Spleen (tissue), 7 donors: ENCODE data around the gene EDEM3.
A peak's percentile ranks its signal among the peaks of the same experiment; 100 is the strongest.

Source experiments
- POLR2A ChIP-seq, 3 donors: fragments of 450-650 bp; IDR thresholded peaks; one replicate each; pipeline ENCODE4 v1.5.1; 2017; ENCODE audit warnings: antibody characterized with exemption in 3 of 3, mild to moderate bottlenecking in 1 of 3
- TF ChIP-seq, protein P1 (sequence below), 11 experiments: fragments of 200-600 bp in 7 of 11; fragments of 450-650 bp in 4 of 11; sonication (generic) in 4 of 11; IDR thresholded peaks in 8 of 11; conservative IDR thresholded peaks in 3 of 11; 1 replicate in 7 of 11; 2 replicates in 4 of 11; pipeline versions ENCODE4 v1.4.0 to v1.8.0; 2016 to 2021; ENCODE audit warnings: antibody characterized with exemption in 11 of 11, inconsistent platforms in 4 of 11, mild to moderate bottlenecking in 1 of 11
- donor health status: DM: no; HTN: no; CAD: no; lungs with moderate emphysema.
- donor health status: DM: no; HTN: no; CAD: no.
- donor health status: DM: no; HTN: no; CAD: no.

GRCh38 chr1:184664042-184664660 lies 90.5 kb downstream of the EDEM3 start:
- no peak for TF ChIP-seq POLR2A (IDR thresholded peaks at IDR 0.05)
- TF ChIP-seq, protein P1, sequence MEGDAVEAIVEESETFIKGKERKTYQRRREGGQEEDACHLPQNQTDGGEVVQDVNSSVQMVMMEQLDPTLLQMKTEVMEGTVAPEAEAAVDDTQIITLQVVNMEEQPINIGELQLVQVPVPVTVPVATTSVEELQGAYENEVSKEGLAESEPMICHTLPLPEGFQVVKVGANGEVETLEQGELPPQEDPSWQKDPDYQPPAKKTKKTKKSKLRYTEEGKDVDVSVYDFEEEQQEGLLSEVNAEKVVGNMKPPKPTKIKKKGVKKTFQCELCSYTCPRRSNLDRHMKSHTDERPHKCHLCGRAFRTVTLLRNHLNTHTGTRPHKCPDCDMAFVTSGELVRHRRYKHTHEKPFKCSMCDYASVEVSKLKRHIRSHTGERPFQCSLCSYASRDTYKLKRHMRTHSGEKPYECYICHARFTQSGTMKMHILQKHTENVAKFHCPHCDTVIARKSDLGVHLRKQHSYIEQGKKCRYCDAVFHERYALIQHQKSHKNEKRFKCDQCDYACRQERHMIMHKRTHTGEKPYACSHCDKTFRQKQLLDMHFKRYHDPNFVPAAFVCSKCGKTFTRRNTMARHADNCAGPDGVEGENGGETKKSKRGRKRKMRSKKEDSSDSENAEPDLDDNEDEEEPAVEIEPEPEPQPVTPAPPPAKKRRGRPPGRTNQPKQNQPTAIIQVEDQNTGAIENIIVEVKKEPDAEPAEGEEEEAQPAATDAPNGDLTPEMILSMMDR (IDR thresholded peaks at IDR 0.05 in 8 of 11, conservative IDR thresholded peaks at IDR 0.05 in 3 of 11) = peak; percentile 54 to 86 (median 79)
